NCI-H2171 treated with DMSO at 0.1 percent for 48 hours (cell line): Measurements from ENCODE around the gene NARS2.
"Not testable (repeated sequence)": the region's sequence is repeated elsewhere in the genome, so short reads cannot be mapped to it uniquely, and the experiment has no call there.

Experiments
- DNase-seq: peaks from one replicate; lab custom pipeline; 2025; lab: John Stamatoyannopoulos, UW

The NARS2 gene

GRCh38 chr11:78541537-78541936, 33.1 kb downstream of the NARS2 start:
- DNase-seq, result no peak

- no peak for DNase-seq
These were observed 34.4 kb downstream of the NARS2 start for GRCh38 chr11:78540256-78540655.

GRCh38 chr11:78539506-78539905, 35.2 kb downstream of the NARS2 start:
- no peak for DNase-seq

- no peak for DNase-seq
These were observed 37.7 kb downstream of the NARS2 start for GRCh38 chr11:78536933-78537332.

- DNase-seq, result no peak
These were observed 38.7 kb downstream of the NARS2 start for GRCh38 chr11:78535920-78536319.

- DNase-seq, result no peak
These were observed 39.6 kb downstream of the NARS2 start for GRCh38 chr11:78535027-78535426.

- no peak for DNase-seq
These were observed 41.3 kb downstream of the NARS2 start for GRCh38 chr11:78533399-78533798.

GRCh38 chr11:78532991-78533390, 41.7 kb downstream of the NARS2 start:
- no peak for DNase-seq

- no peak for DNase-seq
These were observed 48.0 kb downstream of the NARS2 start for GRCh38 chr11:78526497-78527146.

- DNase-seq, result no peak
These were observed 48.9 kb downstream of the NARS2 start for GRCh38 chr11:78525720-78526119.

GRCh38 chr11:78520230-78520629, 54.4 kb downstream of the NARS2 start:
- DNase-seq, result no peak

- no peak for DNase-seq
These were observed 58.4 kb downstream of the NARS2 start for GRCh38 chr11:78516281-78516680.

- DNase-seq, result no peak
These were observed 59.7 kb downstream of the NARS2 start for GRCh38 chr11:78514922-78515502.

GRCh38 chr11:78513085-78513484, 61.6 kb downstream of the NARS2 start:
- DNase-seq, result not testable (repeated sequence)

GRCh38 chr11:78510597-78510996, 64.1 kb downstream of the NARS2 start:
- no peak for DNase-seq

GRCh38 chr11:78510025-78510596, 64.6 kb downstream of the NARS2 start:
- no peak for DNase-seq

GRCh38 chr11:78504708-78505107, 70.0 kb downstream of the NARS2 start:
- DNase-seq, result no peak

GRCh38 chr11:78504181-78504580, 70.5 kb downstream of the NARS2 start:
- no peak for DNase-seq

GRCh38 chr11:78499971-78500370, 74.7 kb downstream of the NARS2 start:
- DNase-seq, result no peak

- no peak for DNase-seq
These were observed 77.4 kb downstream of the NARS2 start for GRCh38 chr11:78497293-78497692.

- DNase-seq, result no peak
These were observed 81.2 kb downstream of the NARS2 start for GRCh38 chr11:78493413-78493975.

- DNase-seq, result no peak
These were observed 81.7 kb downstream of the NARS2 start for GRCh38 chr11:78492973-78493372.

- DNase-seq, result no peak
These were observed 85.5 kb downstream of the NARS2 start for GRCh38 chr11:78489184-78489583.
